Left forelimb (tissue), 1 donor: ENCODE results near the gene R3HDM2.
A peak's percentile ranks its signal among the peaks of the same experiment; 100 is the strongest.
"Not testable (repeated sequence)": the region's sequence is repeated elsewhere in the genome, so short reads cannot be mapped to it uniquely, and the experiment has no call there.

Experiments
- DNase-seq: peaks from one replicate; pipeline ENCODE4 v3.0.0-alpha.2; 2018; ENCODE audit warnings: low spot score

R3HDM2 gene

DNA sequence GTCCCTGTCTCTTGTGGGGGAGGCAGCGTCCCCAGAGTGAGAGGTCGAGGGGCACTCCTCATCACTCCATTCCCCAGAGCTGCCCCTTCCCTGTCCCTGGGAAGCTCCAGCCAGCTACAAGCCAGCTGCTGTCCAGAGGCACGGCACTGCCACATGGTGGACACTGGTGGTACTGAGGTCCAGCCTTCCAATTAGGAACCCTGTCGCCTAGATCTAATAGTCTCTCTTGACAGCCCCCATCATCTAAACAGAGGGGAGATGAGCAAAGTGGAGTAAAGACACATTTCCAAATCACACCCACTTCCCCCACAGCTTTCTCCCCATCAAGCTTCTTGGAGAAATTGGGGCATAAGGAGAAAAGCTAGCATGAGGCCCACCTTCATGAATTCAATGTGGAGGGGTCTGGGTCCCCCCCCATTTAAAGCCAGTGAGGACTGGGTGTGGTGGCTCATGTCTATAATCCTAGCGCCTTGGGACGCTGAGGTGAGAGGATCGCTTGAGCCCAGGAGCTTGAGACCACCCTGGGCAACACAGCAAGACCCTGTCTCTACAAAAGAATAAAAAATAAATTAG is 22.2 kb upstream of the R3HDM2 start:
- no peak for DNase-seq

DNA sequence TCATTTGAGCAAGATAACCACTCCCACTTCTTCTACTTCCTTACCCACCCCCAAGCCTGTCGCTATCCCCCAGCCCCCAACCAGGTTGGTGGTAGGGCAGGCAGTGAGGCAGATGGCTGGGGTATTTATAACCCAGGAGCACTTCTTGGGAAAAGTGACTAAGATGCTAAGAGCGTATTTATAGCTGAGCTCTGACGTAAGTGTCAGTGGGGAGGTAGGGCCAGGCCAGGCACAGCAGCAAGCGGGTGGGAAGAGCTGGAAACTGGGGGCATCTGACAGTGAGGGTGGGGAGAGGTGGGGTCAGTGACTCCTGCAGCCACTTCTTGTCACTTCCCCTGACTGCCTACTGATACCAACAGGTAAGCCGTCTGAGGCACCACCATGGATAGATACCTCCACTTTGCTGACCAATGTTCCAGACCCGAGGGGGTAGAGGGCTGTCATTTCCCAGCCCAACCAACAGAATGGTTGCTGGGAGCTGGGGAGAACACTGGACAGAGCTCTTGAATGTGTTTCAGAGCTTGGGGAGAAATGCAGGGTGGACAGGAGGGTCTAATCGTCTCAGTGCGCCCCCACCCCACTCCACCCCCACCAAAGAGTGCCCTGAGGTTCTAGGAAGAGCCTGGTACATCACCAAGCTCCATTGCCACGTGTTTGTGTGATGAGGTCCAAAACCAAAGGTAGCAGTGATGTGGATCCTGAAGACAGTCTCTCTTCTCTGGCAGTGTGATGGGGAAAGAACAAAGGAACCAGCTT is 21.5 kb upstream of the R3HDM2 start:
- peak; percentile 46 for DNase-seq

DNA sequence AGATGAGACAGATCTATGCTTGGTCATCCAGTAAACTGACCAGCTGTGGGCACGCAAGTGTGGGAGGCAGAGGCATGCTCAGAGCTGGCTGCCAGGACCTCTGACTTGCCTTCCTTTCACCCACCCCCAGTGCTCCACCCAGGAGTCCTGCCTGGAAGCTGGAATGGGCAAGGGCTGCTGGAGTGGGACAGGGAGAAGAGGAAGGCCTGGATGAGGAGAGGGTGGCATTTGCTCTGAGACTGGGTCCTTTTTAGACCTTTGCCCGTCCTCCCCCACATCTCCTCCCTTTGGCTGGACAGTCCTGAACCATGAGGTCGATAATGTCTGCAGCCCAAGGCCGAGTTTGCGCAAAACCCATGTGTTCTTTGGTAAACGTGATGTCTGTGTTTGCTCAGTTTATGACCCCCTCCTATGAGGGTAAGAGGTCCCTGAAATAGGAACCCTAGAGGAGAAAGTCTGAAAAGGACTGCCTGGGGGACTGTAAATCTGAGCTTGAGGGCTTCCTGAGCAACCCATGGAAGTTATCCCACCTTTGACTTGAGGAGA is 20.5 kb upstream of the R3HDM2 start:
- no peak for DNase-seq

DNA sequence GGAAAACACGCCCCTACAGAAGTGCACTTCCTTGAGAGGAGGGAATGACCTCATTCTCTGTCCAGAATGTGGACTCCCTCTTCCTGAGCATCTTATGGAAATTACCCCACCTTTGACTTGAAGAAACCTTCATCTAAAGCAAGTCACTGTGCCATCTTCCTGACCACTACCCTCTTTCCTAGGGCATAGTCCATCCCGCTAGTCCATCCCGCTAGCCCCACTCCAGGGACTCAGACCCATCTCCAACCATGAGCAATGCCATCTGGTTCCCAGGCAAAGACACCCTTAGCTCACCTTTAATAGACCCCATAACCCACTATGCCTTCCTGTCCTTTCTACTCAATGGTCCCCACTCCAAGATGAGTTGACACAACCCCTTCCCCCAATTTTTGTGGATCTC is 19.2 kb upstream of the R3HDM2 start:
- no peak for DNase-seq

DNA sequence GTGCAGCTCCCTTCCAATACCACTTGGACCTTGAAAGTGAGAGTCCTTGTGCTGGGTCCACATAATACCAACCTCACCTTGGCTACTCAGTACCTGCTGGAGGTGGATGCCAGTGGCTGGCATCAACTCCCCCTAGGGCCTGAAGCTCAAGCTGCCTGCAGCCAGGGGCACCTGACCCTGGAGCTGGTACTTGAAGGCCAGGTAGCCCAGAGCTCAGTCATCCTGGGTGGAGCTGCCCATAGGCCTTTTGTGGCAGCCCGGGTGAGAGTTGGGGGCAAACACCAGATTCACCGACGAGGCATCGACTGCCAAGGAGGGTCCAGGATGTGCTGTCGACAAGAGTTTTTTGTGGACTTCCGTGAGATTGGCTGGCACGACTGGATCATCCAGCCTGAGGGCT is 18.5 kb upstream of the R3HDM2 start:
- DNase-seq = peak; percentile 44

DNA sequence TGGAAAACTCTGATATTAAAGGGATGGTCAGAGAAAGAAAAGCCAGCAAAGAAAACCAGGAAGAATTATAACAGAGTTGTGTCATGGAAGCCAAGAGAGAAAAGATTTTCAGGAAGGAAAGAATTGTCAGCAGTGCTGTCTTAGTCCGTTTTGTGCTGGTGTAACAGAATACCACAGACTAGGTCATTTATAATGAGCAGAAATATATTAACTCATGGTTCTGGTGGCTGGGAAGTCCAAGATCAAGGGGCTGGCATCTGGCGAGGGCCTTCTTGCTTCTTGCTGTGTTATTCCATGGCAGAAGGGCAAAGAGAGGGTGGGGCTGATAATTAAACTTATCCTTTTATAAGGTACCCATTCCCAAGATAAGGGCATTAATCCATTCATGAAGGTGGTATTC is 17.8 kb upstream of the R3HDM2 start:
- DNase-seq = no peak

DNA sequence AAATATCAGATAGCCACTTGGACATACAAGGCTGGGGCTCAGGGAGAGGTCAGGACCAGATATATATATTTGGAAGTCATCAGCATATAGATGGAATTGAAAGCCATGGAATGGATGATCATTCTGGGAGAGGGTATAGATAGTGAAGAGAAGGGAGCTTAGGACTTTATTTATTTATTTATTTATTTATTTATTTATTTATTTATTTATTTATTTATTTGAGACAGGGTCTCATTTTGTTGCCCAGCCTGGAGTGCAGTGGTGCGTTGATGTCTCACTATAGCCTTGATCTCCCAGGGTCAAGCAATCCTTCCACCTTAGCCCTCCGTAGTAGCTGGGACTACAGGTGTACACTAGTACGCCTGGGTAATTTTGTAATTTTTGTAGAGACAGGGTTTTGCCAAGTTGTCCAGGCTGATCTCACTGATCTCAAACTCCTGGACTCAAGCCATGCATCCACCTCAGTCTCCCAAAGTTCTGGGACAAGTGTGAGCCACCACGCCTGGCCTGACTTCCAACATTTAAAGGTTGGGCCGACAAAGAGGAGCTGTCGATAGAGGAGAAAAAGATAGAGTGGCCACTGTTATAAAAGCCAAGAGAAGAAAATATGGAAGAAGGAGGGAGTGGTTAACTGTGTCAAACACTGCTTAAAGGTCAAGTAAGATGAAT is 15.6 kb upstream of the R3HDM2 start:
- no peak for DNase-seq

DNA sequence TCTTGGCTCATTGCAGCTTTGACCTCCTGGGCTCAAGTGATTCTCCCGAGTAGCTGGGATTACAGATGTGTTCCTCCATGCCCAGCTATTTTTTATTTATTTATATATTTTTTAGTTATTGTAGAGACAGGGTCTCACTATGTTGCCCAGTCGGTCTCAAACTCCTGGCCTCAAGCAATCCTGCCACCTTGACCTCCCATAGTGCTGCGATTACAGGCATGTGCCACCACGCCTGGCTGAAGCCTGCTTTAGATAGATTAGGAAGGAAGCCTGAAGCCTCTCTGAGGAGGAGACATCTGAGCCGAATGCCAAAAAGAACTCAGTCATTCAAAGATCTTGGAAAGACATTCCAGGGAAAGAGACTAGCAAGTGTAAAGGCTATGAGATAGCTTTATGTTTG is 13.9 kb upstream of the R3HDM2 start:
- DNase-seq = no peak

DNA sequence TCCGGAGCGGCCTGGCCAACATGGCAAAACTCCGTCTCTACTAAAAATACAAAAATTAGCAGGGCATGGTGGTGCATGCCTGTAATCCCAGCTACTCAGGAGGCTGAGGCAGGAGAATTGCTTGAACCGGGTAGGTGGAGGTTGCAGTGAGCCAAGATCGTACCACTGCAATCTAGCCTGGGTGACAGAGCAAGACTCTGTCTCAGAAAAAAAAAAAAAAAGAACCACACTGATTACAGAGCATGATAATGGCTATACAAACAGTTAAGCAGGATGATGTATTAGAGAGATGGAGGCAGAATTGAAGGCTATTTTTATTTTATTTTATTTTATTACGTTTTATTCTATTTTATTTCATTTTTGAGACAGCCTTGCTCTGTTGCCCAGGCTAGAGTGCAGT is 13.5 kb upstream of the R3HDM2 start:
- not testable (repeated sequence) for DNase-seq

DNA sequence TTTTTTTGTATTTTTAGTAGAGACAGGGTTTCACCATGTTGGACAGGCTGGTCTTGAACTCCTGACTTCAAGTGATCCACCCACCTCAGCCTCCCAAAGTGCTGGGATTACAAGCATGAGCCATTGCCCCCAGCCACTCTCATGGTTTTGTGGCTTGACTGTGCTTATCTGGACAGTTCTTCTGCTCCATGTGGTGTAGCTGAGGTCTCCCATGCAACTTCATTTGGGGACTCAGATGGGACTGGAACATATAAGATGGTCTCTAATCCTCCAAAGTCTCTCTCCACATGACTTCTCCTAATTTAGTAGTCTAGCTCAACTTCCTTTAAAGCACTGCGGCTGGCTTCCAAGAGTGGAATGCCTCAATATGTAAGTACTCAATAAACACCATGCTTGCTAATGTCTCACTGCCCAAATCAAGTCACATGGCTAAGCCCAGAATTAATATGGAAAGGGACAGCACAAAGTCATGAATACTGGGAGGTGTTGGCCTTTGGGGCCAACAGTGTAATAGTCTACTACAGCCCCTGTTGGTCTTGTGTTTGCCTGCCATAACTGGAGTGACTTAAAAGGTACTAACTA is 11.1 kb upstream of the R3HDM2 start:
- no peak for DNase-seq

DNA sequence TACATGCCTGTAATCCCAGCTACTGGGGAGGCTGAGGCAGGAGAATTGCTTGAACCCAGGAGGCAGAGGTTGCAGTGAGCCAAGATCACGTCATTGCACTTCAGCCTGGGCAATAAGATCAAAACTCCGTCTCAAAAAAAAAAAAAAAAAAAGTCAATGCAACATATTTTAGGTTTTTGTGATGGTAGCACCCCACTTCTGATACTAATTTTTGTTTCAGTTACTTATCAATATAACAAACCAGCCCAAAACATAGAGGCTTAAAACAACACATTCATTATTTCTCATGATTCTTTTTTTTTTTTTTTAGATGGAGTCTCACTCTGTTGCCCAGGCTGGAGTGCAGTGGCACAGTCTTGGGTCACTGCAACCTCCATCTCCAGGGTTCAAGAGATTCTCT is 10.6 kb upstream of the R3HDM2 start:
- not testable (repeated sequence) for DNase-seq

DNA sequence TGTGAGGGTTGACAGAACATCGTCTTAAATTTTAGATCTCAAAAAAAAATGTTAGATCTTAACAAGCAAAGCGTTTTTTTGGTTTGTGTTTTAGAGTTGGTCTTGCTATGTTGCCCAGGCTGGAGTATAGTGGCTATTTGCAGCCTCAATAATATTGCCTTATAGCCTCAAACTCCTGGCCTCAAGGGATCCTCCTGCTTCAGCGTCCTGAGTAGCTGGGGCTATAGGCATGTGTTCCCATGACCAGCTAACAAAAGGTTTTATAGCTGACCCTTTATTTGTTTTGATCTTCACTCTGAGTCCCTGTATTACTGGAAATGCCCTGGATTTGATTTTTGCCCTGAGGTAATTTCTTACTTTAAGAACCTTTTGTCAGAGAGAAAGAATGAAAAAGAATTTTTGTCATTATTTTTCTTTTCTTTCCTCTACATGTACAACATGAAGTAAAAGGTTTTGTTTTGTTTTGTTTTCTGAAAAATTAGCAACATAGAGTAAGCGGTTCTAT is 9.0 kb upstream of the R3HDM2 start:
- no peak for DNase-seq

DNA sequence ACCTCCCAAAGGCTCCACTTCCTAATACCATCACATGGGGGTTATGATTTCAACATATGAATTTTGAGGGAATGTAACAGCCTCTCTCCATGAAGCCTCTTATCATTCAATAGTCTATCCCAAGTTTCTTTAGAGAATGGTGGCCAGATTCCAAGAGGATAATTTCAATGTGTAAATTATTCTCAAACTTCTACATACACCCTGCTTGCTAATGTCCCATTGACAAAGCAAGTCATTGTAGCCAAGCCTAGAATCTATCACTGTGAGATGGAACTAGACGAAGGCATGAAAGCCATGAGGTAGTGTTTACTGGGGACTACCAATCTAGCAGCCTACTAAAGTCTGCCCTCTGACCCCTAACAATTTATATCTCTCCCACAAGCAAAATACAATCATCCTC is 7.6 kb upstream of the R3HDM2 start:
- no peak for DNase-seq

DNA sequence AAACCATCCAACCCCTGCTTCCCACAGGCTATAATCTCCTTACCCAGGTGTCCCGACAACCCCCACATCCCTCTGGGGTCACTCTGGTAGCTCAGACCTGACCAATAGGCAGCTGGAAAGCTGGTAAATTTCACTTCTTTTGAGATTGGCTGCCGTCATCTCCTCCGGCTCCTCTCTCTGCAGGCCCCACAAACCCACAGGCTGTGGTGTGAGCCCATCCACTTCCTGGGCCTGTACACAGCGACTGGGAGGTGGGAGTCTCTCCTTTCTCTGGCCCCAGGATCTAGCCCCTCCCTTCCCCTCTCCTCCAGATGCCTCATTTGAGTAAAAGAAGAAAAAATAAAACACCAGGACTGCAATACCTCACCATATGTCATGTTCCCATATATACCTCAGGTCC is 4.5 kb upstream of the R3HDM2 start:
- no peak for DNase-seq

DNA sequence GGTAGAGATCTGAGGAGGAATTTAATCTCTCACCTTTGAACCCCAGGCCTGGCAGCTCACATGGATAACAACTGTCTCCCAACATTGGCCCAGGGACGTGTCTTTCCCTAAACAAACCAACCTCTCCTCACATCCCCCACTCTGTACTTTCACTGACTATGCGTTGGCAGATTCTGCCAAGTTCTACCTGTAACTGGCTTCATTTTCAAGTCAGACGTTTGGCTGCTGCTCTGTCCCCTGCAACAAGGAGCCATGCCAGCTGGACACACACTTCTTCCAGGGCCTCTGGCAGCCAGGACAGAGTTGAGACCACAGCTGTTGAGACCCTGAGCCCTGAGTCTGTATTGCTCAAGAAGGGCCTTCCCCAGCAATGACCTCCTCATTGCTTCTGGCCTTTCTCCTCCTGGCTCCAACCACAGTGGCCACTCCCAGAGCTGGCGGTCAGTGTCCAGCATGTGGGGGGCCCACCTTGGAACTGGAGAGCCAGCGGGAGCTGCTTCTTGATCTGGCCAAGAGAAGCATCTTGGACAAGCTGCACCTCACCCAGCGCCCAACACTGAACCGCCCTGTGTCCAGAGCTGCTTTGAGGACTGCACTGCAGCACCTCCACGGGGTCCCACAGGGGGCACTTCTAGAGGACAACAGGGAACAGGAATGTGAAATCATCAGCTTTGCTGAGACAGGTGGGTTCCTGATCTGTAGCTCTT is 3.8 kb upstream of the R3HDM2 start, which contains the start of gene INHBC:
INHBC (plus strand) TSS at position 268 of the 707 bp plus-strand sequence; CDS start at position 371, 103 bp downstream.
- DNase-seq = no peak

DNA sequence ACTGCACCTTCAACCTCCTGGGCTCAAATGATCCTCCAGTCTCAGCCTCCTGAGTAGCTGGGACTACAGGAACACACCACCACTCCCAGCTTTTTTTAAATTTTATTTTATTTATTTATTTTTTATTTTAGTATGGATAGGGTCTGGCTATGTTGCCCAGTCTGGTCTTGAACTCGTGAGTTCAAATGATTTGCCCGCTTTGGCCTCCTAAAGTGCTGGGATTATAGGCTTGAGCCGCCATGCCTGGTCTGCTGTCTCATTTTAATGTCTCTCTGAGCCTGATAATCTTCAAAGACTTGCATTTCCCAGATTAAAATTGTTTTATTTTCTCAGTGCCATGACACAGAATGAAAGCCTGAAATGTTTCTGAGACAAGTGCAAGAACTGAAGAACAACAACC is 2.5 kb upstream of the R3HDM2 start:
- DNase-seq = no peak

DNA sequence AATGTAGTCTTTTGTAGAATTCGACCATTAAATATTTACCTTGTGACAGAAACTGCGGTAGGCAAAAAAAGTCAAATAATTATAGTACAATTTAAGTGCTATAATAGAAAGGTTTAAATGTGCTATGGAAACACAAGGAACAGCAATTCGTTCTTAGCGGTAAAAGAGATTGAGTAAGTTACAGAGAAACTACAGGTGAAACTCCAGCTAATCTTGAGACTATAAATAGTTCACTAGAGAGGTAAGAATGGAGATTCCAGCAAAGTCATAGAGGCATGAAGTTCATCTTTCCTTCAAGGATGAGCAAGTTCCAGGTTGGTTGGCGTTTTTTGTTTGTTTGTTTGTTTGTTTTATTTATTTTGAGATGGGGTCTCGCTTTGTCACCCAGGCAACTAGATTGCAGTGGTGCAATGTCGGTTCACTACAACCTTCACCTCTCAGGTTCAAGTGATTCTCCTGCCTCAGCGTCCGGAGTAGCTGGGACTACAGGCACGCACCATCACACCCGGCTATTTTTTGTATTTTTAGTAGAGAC is 878 bp upstream of the R3HDM2 start:
- no peak for DNase-seq

DNA sequence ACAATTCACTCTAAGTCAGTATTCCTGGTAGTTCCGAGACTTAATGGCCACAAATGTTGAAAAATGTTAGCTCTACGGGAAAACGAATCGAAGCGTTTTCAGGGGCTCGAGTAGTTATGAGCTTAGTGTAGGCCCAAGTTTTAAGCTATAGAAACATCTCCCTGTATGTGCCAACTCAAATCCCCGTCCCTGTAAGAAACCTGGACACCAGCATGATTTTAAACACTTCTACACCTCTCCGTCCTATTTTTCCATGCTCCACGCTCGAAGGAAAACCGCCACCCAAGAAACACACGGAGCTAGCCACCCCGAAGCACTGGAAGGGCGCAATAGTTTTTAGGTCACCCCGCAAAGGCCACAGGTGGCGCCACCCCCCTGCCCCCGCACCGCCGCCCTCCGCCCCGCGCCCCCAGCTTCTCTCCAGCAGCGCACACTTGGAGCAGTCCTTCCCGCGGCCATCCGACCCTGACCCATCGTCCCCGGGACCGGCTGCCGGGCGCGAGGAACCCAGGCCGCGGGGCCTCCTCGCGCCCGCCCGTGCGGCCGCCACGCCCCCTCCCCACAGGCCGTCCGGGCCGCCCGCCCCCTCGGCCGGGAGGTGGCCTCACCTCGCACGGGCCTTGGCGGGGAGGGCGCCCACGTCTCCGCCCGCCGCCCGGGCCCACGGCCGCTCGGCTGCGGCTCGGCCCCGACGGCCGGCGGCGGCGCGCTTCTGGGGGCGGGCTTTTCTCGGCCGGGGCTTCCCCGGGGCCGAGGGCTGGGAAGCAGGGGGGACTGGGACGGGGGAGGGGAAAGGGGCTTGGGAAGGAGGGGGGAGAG is 522 bp downstream of the R3HDM2 start:
- peak; percentile 82 for DNase-seq

DNA sequence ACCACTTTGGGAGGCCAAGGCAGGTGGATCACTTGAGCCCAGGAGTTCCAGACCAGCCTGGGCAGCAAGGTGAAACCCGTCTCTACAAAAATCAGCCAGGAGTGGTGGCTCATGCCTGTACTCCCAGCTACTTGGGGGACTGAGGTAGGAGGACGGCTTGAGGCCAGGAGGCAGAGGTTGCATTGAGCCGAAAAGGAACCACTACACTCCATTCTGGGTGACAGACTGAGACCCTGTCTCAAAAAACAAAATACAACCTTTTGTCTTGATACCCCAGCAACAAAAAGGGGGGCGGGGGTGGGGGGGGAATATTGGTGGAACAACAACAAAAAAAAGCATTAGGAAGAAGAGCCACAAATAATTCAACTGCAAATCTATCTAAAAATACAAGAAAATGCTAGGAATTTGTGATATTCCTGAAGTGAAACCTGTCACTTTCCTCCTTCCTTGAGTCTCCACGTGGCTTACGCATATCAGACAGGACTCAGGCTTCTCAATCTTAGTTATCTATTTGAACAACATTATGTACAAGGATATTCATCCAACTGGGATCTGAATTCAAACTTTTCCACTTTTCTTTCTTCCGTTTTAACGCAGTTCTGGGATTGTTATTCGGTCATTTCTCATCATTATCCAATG is 1.3 kb downstream of the R3HDM2 start:
- DNase-seq = no peak

DNA sequence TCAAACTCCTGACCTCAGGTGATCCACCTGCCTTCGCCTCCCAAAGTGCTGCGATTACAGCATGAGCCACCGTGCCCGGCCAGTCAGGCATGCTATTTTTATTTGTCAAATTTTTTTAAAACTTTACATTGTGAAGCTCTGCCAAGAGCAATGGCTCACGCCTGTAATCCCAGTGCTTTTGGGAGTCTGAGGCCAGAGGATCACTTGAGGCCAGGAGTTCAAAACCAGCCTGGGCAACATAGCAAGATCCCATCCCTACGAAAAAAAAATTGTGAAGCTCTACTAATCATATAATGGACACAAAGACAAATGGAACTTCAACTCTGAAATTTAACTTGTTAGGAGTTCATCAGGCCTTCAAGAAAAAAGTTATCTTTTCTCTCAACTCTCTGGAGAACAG is 1.9 kb downstream of the R3HDM2 start:
- no peak for DNase-seq
